ENCODE data around the gene OMA1.
"Not testable (repeated sequence)": the region's sequence is repeated elsewhere in the genome, so short reads cannot be mapped to it uniquely, and the experiment has no call there.

The OMA1 gene

GRCh38 chr1:58546520-58547308 lies at the start of gene OMA1:
Gene OMA1 (minus strand): TSS chr1:58546726. CDS start chr1:58539294, 7,432 bp downstream.
- DNase-seq: peak; percentile 10 to 74

- DNase-seq: no peak
Measured at GRCh38 chr1:58594546-58594945, 48.0 kb upstream of the OMA1 start.

- no peak for DNase-seq
Measured at GRCh38 chr1:58592522-58593134, 46.1 kb upstream of the OMA1 start.

- no peak for DNase-seq
Measured at GRCh38 chr1:58591806-58592205, 45.3 kb upstream of the OMA1 start.

GRCh38 chr1:58590019-58590418 lies 43.5 kb upstream of the OMA1 start:
- DNase-seq: no peak

- no peak for DNase-seq
Measured at GRCh38 chr1:58588396-58588795, 41.9 kb upstream of the OMA1 start.

- no peak for DNase-seq
Measured at GRCh38 chr1:58587667-58588066, 41.1 kb upstream of the OMA1 start.

GRCh38 chr1:58586271-58586670 lies 39.7 kb upstream of the OMA1 start:
- DNase-seq: no peak

- DNase-seq: no peak
Measured at GRCh38 chr1:58585581-58586151, 39.1 kb upstream of the OMA1 start.

- DNase-seq: no peak
Measured at GRCh38 chr1:58585166-58585565, 38.6 kb upstream of the OMA1 start.

GRCh38 chr1:58584082-58584895 lies 37.8 kb upstream of the OMA1 start:
- DNase-seq: no peak

GRCh38 chr1:58583496-58583895 lies 37.0 kb upstream of the OMA1 start:
- DNase-seq: no peak

GRCh38 chr1:58582143-58582542 lies 35.6 kb upstream of the OMA1 start:
- not testable (repeated sequence) for DNase-seq

- DNase-seq: no peak
Measured at GRCh38 chr1:58581641-58582040, 35.1 kb upstream of the OMA1 start.

- no peak for DNase-seq
Measured at GRCh38 chr1:58580186-58580585, 33.7 kb upstream of the OMA1 start.

- no peak for DNase-seq
Measured at GRCh38 chr1:58577654-58578030, 31.1 kb upstream of the OMA1 start.

GRCh38 chr1:58576727-58577653 lies 30.5 kb upstream of the OMA1 start, which contains the start of gene TACSTD2:
Gene TACSTD2 (minus strand): TSS chr1:58577252. CDS start chr1:58577156, 96 bp downstream.
- no peak for DNase-seq

GRCh38 chr1:58576325-58576726 lies 29.8 kb upstream of the OMA1 start:
- DNase-seq: no peak

GRCh38 chr1:58575551-58576324 lies 29.2 kb upstream of the OMA1 start:
- no peak for DNase-seq

GRCh38 chr1:58574816-58575215 lies 28.3 kb upstream of the OMA1 start:
- no peak for DNase-seq
